ENCODE results near the gene UTRN. TPM values are rescaled to one million over a fixed set of nuclear protein-coding genes. Genes with fewer than 3 reads are reported as not detected.

UTRN gene
- polyA plus RNA-seq, 1 donor (not counting 4 experiments of a cell fraction or from before 2014, with no cell fraction given): 23.7 TPM

GRCh38 chr6:144294016-144294415 lies 8.9 kb downstream of the UTRN start:
- Histone ChIP-seq H3K79me2 (ENCODE audit: control insufficient read depth, insufficient read depth, low read length) (no peaks in the 10 kb centered on the region), H3K4me1 (ENCODE audit: control insufficient read depth, extremely low read depth, insufficient read depth, low read length) (peaks cover 17% of the 10 kb centered on the region), H3K27me3 (ENCODE audit: control insufficient read depth, extremely low read depth, insufficient read depth, low read length) (no peaks in the 10 kb centered on the region), H2AFZ (ENCODE audit: control insufficient read depth, low read length) (no peak overlapping the region), H3K9me3 (ENCODE audit: control insufficient read depth, low read depth, low read length) (no peaks in the 10 kb centered on the region), H3K4me3 (ENCODE audit: control insufficient read depth in 2 of 3, extremely low read depth in 1 of 3, insufficient read depth in 2 of 3, low read depth in 1 of 3, low read length in 3 of 3) (no peak overlapping the region), H3K36me3 (ENCODE audit: control insufficient read depth in 2 of 2, extremely low read depth in 1 of 2, insufficient read depth in 2 of 2, low read length in 2 of 2) (no peaks in the 10 kb centered on the region), H3K27ac (ENCODE audit: control insufficient read depth, insufficient read depth, low read length) (no peak overlapping the region), H3K4me2 (ENCODE audit: control insufficient read depth, extremely low read depth, insufficient read depth, low read depth, low read length) (peak overlapping the region; percentile 44), H4K20me1 (ENCODE audit: control insufficient read depth, extremely low read depth, insufficient read depth, low read length) (no peaks in the 10 kb centered on the region), H3K9ac (ENCODE audit: control insufficient read depth, extremely low read depth, insufficient read depth, low read length) (no peak overlapping the region), H3K9me1 (ENCODE audit: control insufficient read depth, extremely low read depth, insufficient read depth, low read length) (no peaks in the 10 kb centered on the region)
- peak; percentile 44 for DNase-seq (ENCODE audit: low read depth, low spot score)
- peak; percentile 26 for FAIRE-seq
- dilution Hi-C loops (cut with MboI; ENCODE audit: extremely low pct_ligation_motif_present, low sequenced_read_pairs): no loop called here
- TF ChIP-seq CTCF (optimal IDR thresholded peaks at IDR 0.05 in 1 of 3, IDR thresholded peaks at IDR 0.05 in 1 of 3, conservative IDR thresholded peaks at IDR 0.05 in 1 of 3; ENCODE audit: extremely low read depth in 1 of 3, insufficient read depth in 2 of 3, low read length in 3 of 3): no peak
- no peak for TF ChIP-seq EZH2 (IDR thresholded peaks at IDR 0.05; ENCODE audit: low read length)

- Histone ChIP-seq H3K4me2 (ENCODE audit: control insufficient read depth, extremely low read depth, insufficient read depth, low read depth, low read length) (no peak overlapping the region), H3K27me3 (ENCODE audit: control insufficient read depth, extremely low read depth, insufficient read depth, low read length) (no peaks in the 10 kb centered on the region), H3K79me2 (ENCODE audit: control insufficient read depth, insufficient read depth, low read length) (no peaks in the 10 kb centered on the region), H3K27ac (ENCODE audit: control insufficient read depth, insufficient read depth, low read length) (no peak overlapping the region), H3K9me1 (ENCODE audit: control insufficient read depth, extremely low read depth, insufficient read depth, low read length) (no peaks in the 10 kb centered on the region), H3K36me3 (ENCODE audit: control insufficient read depth in 2 of 2, extremely low read depth in 1 of 2, insufficient read depth in 2 of 2, low read length in 2 of 2) (no peaks in the 10 kb centered on the region), H4K20me1 (ENCODE audit: control insufficient read depth, extremely low read depth, insufficient read depth, low read length) (no peaks in the 10 kb centered on the region), H3K4me3 (ENCODE audit: control insufficient read depth in 2 of 3, extremely low read depth in 1 of 3, insufficient read depth in 2 of 3, low read depth in 1 of 3, low read length in 3 of 3) (no peak overlapping the region), H3K9ac (ENCODE audit: control insufficient read depth, extremely low read depth, insufficient read depth, low read length) (no peak overlapping the region), H3K4me1 (ENCODE audit: control insufficient read depth, extremely low read depth, insufficient read depth, low read length) (peaks cover 17% of the 10 kb centered on the region), H2AFZ (ENCODE audit: control insufficient read depth, low read length) (no peak overlapping the region), H3K9me3 (ENCODE audit: control insufficient read depth, low read depth, low read length) (no peaks in the 10 kb centered on the region)
- dilution Hi-C loops (cut with MboI; ENCODE audit: extremely low pct_ligation_motif_present, low sequenced_read_pairs): no loop called here
- no peak for DNase-seq (ENCODE audit: low read depth, low spot score)
- no peak for FAIRE-seq
- no peak for TF ChIP-seq CTCF (optimal IDR thresholded peaks at IDR 0.05 in 1 of 3, IDR thresholded peaks at IDR 0.05 in 1 of 3, conservative IDR thresholded peaks at IDR 0.05 in 1 of 3; ENCODE audit: extremely low read depth in 1 of 3, insufficient read depth in 2 of 3, low read length in 3 of 3)
- TF ChIP-seq EZH2 (IDR thresholded peaks at IDR 0.05; ENCODE audit: low read length): no peak
Measured at GRCh38 chr6:144295211-144295610, 10.1 kb downstream of the UTRN start.
